Heart left ventricle (tissue), 13 donors: ENCODE data around the gene ZBTB8A.

Experiments
- CTCF ChIP-seq, 12 donors: fragments of 200-600 bp; sonication (generic) in 4 of 12; IDR thresholded peaks; one replicate each; pipeline versions ENCODE4 v1.5.0 to v1.8.0; 2018 to 2022; ENCODE audit warnings: antibody characterized with exemption in 12 of 12, mild to moderate bottlenecking in 5 of 12
- POLR2A ChIP-seq, 2 donors: fragments of 450-650 bp; IDR thresholded peaks; one replicate each; pipeline ENCODE4 v1.6.1; 2017; ENCODE audit warnings: antibody characterized with exemption in 2 of 2, mild to moderate bottlenecking in 2 of 2, moderate library complexity in 2 of 2
- donor health status: ischemic (EF 13 %, LVEDD 7.1; RV severe dilation, severe dysfunction).
- donor health status: DM: no; HTN: yes; CAD: no.
- donor health status: DM: no; HTN: no; CAD: no.
- donor health status: ischemic (EF 25% LVEDD 6.9; RV normal size, moderate dysfunction).
- donor health status: ischemic (EF 25% LVEDD 5.7; RV mildly dilated, moderate dysfunction).
- donor health status: ischemic (EF 35%, LVEDD 5.7; RV mildly dilated, moderate dysfunction).
- donor health status: nonischemic (EF 11% LVEDD 7.7; RV severe dilation, severe dysfunction).
- donor health status: DM: yes; HTN: yes; CAD: no.
- donor health status: PGD.
- donor health status: ischemic (EF 29% LVEDD 5.4; RV normal size, mild dysfunction).
- donor health status: nonischemic (EF 23%, LVEDD 6.1; RV moderate dilation, normal function).

GRCh38 chr1:32592943-32593342, 53.7 kb downstream of the ZBTB8A start:
- TF ChIP-seq POLR2A (IDR thresholded peaks at IDR 0.05) (no peak), CTCF (IDR thresholded peaks at IDR 0.05) (no peak)
